Measurements from ENCODE around the gene TMEM18. TPM values are rescaled to one million over a fixed set of nuclear protein-coding genes. Genes with fewer than 3 reads are reported as not detected.

TMEM18 gene
- total RNA-seq, 4 donors from 2014 or later = 10.6 to 32.7 (median 18.8) TPM

- H3K4me1 ChIP-seq = peaks cover 0 to 42% (median 5%) of the 10 kb centered on the region in 3 donors
- TF ChIP-seq POLR2AphosphoS5 (IDR thresholded peaks at IDR 0.05) (peak; percentile 49), CTCF (IDR thresholded peaks at IDR 0.05) (no peak), EP300 (IDR thresholded peaks at IDR 0.05) (no peak), POLR2A (IDR thresholded peaks at IDR 0.05) (no peak)
- peak; percentile 93 for ATAC-seq
- no CpG with 5 or more reads among the region's 46 CpGs for WGBS, 2 donors (ENCODE audit: low coverage in 1 of 2)
- peak overlapping the region; percentile 14 to 72 for H3K4me3 ChIP-seq
- peaks cover 0 to 30% of the 10 kb centered on the region in 2 donors for H3K36me3 ChIP-seq
- no peaks in the 10 kb centered on the region for H3K9me3 ChIP-seq
- H3K27me3 ChIP-seq = no peaks in the 10 kb centered on the region
- H3K27ac ChIP-seq = peak overlapping the region in 3 of 4 donors; percentile 95 to 97 (median 96)
Observed at GRCh38 chr2:676647-677055, 555 bp downstream of the TMEM18 start.

GRCh38 chr2:675982-676646, 1.1 kb downstream of the TMEM18 start:
- peak overlapping the region; percentile 14 to 72 for H3K4me3 ChIP-seq
- TF ChIP-seq POLR2AphosphoS5 (IDR thresholded peaks at IDR 0.05) (peak; percentile 60), CTCF (IDR thresholded peaks at IDR 0.05) (peak in 1 of 4 experiments; percentile 37), POLR2A (IDR thresholded peaks at IDR 0.05) (peak in 1 of 2 donors; percentile 19), EP300 (IDR thresholded peaks at IDR 0.05) (no peak)
- WGBS, 2 donors (ENCODE audit: low coverage in 1 of 2) = 35 to 36% methylated on average over 6 to 9 of the region's 21 CpGs
- no peak for ATAC-seq
- no peaks in the 10 kb centered on the region for H3K27me3 ChIP-seq
- H3K9me3 ChIP-seq = no peaks in the 10 kb centered on the region
- peak overlapping the region in 3 of 4 donors; percentile 95 to 97 (median 96) for H3K27ac ChIP-seq
- peaks cover 0 to 33% of the 10 kb centered on the region in 2 donors for H3K36me3 ChIP-seq
- H3K4me1 ChIP-seq = peaks cover 0 to 42% (median 5%) of the 10 kb centered on the region in 3 donors

- no peaks in the 10 kb centered on the region for H3K9me3 ChIP-seq
- no peak for ATAC-seq
- WGBS, 2 donors (ENCODE audit: low coverage in 1 of 2) = 91% methylated on average over 4 of the region's 9 CpGs; no CpG with 5 or more reads in 1 of the 2 donors
- H3K27me3 ChIP-seq = no peaks in the 10 kb centered on the region
- peaks cover 0 to 39% of the 10 kb centered on the region in 2 donors for H3K36me3 ChIP-seq
- peak overlapping the region in 3 of 4 donors; percentile 14 to 97 (median 96) for H3K27ac ChIP-seq
- no peak overlapping the region for H3K4me3 ChIP-seq
- no peak for TF ChIP-seq POLR2A (IDR thresholded peaks at IDR 0.05)
- TF ChIP-seq POLR2AphosphoS5 (IDR thresholded peaks at IDR 0.05) = no peak
- TF ChIP-seq EP300 (IDR thresholded peaks at IDR 0.05) = no peak
- no peak for TF ChIP-seq CTCF (IDR thresholded peaks at IDR 0.05)
- peaks cover 0 to 42% (median 5%) of the 10 kb centered on the region in 3 donors for H3K4me1 ChIP-seq
Observed at GRCh38 chr2:675460-675859, 1.7 kb downstream of the TMEM18 start.

- 83 to 84% methylated on average over 2 to 4 of the region's 4 CpGs for WGBS, 2 donors (ENCODE audit: low coverage in 1 of 2)
- no peak for TF ChIP-seq EP300 (IDR thresholded peaks at IDR 0.05)
- TF ChIP-seq POLR2AphosphoS5 (IDR thresholded peaks at IDR 0.05) = no peak
- no peak for TF ChIP-seq POLR2A (IDR thresholded peaks at IDR 0.05)
- TF ChIP-seq CTCF (IDR thresholded peaks at IDR 0.05) = no peak
- Histone ChIP-seq H3K36me3 (peaks cover 0 to 43% of the 10 kb centered on the region in 2 donors), H3K9me3 (no peaks in the 10 kb centered on the region), H3K4me1 (peaks cover 0 to 42% (median 5%) of the 10 kb centered on the region in 3 donors), H3K4me3 (no peak overlapping the region), H3K27ac (peak overlapping the region in 2 of 4 donors; percentile 96 to 97), H3K27me3 (no peaks in the 10 kb centered on the region)
- no peak for ATAC-seq
Observed at GRCh38 chr2:675051-675450, 2.2 kb downstream of the TMEM18 start.
